GM21423 (cell line): ENCODE results near the gene PLCB1.
A peak's percentile ranks its signal among the peaks of the same experiment; 100 is the strongest.

ENCODE experiments used
- ATAC-seq: cut with Tn5 transposase; IDR thresholded peaks from one replicate; pipeline ENCODE4 v1.9.1; 2021; ENCODE audit warnings: mild to moderate bottlenecking, moderate library complexity; ENCODE audit not compliant: unreplicated experiment

The PLCB1 gene

DNA sequence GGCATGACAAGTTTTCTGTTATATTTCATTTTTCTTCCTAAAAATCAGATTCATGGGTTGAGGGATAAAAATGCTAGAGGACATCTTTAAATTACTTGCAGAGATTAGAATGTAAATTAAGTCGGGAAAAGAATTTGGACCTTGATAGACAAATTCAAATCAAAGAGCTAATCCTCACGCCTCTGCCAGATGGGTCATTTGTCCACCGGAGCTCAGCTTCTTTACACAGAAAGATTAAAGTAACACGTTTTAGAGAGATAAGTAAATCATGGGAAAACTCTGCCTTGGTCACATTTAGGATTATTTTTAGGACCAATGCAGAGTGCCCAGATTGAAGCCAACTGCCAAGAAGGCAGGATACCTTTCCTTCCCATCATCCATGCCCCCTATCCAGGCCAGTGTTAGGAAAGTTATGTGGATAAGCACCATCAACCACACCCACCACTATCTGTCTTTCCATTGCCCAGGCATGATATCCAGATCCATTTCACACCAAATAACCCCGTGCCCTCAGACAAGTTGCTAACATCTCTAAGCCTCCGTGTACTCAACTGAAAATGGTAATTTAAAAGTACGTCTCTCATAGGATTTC is 539.4 kb downstream of the PLCB1 start:
- no peak for ATAC-seq

DNA sequence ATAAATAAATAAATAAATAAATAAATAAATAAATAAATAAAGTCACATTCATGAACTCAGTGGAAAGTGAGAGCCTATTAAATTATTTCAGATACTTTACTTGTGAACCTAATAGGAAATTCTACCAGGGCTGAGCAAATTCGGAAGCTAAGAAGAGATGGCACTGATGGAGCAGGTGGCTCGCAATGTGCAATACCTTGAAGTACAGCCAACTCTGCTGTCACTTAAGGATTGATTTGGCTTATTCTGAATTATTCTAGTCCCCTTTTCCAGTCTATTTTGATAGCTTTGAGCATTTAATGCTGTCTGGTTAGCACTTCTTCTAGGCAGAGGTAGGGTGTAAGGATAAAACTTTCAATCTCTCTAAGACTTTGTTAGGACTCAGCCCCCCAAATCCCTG is 541.0 kb downstream of the PLCB1 start:
- ATAC-seq, result no peak

DNA sequence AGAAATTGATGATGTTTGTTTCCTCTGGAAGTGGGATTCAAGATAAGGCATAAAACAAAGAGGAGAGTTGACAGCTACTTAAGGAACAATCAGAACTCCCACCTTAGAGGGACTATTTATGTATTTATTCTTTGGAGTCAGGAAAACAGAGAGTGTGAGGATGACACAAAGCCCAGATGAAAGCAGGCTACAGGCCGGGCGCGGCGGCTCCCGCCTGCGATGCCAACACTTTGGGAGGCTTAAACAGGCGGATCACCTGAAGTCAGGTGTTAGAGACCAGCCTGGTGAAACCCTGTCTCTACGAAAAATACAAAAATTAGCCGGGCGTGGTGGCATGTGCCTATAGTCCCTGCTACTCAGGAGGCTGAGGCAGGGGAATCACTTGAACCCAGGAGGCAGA is 543.8 kb downstream of the PLCB1 start:
- ATAC-seq, result no peak

DNA sequence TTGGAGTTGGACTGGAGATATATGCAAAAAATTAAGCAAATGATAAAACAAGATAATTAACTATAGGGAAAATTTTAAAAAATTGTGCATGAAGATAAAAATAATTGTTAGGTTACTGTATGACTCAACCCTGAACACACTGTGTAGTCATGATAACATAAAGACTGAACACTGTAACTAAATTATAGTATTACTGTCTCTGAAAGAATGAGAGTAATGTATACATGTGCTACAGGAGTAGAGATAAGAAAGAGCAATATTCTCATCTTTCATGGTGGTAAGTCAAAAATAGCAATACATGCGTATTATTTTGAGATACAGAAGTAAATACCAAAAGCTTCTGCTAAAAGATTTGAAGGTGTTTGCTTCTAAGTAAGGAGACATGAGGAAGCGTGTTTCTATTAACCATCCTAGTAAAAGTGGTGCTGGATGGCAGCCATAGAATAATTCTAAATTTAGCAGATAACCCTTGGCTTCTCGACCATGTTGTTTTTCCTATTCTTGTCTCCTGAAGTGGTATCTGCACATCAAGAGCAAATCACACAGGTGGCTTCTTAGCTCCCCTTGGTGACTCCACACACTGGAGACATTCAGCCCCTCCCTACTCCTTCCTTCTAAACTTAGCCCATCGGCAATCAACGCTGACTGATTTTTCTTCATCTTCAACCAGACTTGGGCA is 546.2 kb downstream of the PLCB1 start:
- no peak for ATAC-seq

DNA sequence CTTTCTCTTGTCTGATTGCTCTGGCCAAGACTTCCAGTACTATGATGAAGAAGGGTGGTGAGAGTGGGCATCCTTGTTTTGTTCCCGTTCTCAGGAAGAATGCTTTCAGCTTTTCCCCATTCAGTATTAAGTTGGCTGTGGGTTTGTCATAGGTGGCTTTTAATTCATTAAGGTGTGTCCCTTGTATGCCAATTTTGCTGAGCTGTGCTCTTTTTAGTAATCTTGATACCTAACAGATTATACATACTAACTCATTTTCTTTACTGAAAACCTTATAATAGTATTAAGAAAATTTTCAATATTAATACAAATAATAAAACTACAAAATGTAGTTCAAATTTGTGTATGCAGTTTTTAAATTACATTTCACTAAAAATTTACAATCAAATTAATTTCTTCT is 557.3 kb downstream of the PLCB1 start:
- no peak for ATAC-seq

DNA sequence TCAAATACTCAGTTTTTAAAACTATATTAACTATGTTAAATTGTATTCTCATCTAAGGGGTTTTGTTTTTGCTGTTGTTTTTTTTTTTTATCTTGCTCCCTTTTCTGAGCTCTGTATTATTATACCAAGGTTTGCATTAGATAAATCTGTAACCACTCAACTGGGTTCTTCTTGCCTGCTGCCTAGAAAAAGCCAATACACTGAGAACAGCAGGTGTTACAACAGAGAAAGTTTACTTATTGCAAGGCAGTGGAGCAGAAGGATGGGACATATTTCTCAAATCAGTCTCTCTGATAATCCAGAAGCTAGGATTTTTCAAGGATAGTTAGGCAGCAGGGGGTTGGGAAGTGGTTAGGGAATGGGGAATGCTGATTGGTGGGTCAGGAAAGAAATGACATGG is 558.0 kb downstream of the PLCB1 start:
- no peak for ATAC-seq

DNA sequence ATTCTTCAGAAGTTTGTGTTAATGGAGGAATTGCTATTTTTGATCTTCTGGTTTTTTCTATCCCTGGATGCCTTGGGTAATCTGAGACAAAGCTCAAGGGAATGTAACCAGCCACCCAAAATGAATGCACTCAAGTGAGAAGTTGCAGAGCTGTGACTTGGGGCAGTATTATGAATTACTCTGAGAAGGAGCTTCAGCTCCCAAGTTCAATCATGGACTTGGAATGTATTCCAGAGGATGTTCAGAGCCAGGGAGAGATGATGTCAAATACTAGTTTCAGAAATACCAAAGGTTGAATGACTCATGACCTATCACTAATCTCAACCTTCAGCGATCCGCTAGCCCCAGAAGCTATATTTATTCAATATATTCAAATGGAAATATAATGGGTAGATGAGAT is 561.6 kb downstream of the PLCB1 start:
- ATAC-seq, result no peak

DNA sequence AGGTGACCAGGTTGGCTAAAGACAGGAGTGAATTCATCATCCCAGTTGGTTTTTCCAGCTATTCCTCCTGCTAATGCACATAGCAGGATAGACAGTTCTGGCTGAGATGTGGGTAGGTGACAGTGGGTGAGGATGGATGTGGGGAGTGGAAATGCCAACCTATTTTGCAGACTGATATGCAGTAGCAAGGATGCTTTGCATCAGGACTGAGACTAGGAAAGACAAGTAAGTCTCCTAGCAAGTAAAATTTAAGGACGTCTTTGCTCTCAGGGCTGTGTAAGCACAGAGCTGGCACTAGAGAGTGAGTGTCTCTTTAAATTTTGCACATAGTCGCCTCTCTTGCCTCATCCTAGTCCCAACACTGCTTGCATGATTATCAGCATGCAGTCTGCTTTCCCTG is 568.7 kb downstream of the PLCB1 start:
- no peak for ATAC-seq

DNA sequence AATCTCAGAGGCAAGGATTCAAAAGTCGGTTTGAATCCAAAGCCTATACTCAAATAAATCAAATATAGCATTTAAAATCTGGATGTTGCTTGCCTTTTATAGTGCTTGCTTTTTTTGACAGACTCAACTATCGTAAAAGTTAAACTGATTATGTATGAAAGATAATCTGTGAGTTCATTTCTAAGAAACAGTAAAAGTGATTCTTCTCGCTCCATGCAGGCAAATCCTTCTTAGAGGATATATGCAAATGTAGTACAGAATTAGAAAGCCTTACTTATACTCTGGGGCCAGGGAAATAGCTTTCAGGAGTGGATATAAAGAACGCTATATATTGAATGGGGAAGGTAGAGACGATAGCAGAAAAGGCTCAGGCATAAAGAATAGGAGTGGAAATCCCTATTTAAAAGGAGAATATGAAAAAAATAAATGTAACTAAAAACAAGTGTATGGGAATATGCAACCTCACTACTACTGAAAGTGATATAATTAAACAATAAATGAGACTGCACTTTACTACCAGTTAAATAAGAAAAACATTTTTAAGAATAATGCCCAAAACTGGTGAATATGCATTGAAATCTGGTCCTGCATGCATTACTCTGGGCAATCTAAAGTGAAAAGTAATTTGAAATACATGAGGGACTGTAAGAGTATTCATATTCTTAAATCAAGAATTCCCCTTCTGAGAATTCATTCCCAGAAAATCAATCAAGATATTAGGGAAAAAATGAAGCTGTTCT is 575.1 kb downstream of the PLCB1 start:
- no peak for ATAC-seq

DNA sequence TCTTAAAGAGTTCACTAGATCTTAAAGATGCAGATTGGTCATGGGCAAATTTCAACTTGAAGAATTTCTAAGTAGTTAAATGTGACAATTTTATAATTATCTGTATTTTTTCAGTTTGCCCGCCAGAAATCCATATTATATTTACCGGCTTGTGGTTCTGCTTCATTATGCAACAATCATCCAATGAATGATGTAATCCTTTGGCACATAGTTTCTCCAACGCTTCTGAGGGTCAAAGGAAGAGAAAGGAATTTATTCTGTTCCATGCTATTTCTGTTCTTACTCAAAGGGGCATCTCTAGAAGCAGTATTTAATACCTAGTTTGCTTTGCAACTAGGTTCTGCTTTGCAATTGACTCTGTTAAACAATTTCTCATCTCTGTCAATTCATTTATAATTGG is 577.6 kb downstream of the PLCB1 start:
- no peak for ATAC-seq

DNA sequence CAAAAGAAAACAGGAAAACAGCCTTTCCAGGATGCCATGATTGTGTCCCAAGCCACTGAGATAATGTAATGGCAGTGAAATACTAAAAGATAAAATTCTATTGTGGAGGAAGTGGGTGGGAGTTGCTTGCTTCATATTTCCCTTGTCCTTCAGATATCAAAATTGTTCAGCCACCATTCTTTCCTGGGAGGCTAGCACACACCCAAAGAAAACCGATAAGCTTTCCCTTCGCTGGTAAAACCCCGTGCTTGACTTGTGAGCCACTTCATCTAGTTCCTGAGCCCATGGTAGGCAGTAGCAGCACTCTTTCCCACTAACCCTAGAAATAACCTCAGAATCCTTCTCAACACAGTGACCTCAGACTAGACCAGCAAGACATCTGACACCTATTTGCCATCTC is 579.4 kb downstream of the PLCB1 start:
- no peak for ATAC-seq

DNA sequence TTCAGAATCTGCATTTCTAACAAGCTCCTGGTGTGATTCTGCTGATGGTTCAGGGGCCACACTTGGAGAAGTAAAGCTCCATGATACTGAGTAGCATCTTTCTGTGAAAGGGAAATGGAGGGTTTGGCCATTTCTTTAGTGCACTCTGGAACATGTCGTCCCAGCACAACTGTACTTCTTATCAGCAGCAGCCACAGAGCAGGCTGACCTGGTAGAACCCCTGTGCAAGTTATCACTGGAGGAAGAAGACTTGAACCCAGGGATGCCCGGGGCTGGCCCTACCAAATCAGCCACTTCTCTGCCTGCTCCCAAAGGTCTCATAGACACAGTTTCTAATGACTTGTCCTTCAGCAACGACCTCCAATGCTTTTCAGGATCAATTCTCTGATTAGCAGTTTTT is 582.1 kb downstream of the PLCB1 start:
- ATAC-seq, result no peak

DNA sequence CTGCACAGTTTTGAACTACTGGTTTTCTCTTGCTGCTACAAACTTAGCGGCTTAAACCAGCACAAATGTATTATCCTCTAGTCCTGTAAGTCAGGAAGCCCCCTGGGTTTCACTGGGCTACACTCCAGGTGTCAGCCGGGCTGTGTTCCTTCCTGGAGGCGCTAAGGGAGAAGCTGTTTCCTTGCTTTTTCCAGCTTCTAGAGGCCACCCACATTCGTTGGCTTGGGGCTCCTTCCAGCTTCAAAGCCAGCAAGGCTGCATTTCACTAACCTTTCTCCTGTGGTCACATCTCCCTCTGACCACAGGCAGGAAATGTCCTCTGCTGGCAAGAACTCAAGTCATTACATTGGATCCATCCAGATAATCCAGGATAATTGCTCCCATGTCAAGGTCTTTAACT is 586.2 kb downstream of the PLCB1 start:
- ATAC-seq, result no peak

DNA sequence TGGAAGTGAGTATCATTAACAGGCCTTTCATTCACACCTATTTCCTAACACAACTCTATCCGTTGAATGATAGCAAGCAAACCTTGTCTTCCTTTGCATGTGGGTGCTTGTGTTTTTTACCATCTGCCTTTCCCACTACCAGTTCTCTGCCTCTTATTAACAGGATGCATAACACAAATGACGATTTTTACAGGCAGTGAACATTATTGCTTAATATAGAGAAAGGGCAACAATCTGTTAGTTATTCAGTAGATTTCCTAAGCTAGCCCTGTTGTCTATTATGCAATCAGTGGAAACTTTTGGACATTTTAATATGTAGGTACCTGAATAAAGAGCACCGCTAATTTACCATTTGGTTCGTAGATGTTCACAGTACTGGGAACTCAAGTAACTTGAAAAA is 588.0 kb downstream of the PLCB1 start:
- ATAC-seq, result no peak

DNA sequence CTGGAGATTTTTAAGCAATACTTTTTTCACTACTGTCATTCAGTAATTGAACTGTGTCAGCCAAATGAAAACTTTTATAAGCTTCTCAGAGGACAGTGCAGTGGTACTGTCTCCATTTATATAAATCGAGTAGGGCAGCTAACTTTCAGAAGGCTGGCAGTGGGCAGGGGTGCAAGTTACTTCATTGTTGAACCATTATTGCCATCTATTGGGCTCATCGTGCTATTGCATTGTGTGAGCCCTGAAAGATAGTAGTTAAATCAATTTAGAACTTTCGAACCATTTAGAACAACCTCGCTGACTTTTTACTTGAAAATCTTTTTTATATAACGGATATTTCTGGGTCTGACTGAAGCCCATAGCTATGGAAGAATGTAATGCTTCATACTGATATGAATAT is 589.0 kb downstream of the PLCB1 start:
- ATAC-seq, result peak; percentile 56

DNA sequence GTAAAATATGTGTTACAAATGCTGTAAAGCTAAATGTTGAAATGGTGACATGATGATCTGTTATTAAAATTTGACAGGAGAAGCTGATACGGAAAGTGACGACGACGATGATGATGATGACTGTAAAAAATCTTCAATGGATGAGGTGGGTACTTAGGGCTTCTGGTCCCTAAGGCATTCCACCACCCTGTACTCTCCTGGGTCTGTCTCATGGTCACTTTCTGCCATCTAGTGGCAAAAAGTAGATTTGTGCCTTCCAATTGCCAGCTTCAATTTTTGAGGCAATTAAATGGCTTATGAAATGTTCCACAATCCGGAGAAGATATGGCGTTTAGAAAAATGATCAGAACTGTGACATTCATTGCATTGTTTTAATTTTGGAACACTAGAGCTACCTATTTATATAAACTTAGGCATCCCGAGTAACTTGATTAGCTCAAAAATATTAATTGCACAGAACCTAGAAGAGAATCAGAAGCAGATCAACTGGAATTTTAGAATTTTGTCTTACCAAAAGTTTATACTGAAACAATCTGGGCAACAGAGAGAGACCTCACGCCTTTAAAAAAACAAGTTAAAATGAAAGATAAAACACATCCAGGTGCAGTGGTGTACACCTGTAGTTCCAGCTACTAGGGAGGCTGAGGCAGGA is 590.3 kb downstream of the PLCB1 start:
- peak; percentile 65 for ATAC-seq

DNA sequence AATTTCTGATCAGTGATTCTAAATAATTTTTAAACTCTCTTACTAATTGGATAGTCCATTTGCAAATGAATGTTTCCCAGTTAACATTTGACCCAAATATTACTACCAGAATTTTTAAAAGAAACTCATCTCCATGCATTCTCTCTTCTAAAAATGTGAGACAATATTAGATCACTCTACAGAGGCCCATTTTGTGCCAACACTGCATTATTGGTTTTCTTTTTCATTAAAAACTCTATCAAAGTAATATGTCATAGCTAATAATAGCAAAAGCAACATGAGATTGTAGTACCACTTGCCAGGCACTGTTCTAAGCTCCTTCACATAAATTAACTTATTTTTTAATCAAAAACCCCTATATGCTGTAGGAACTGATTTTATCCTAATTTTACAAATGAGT is 591.2 kb downstream of the PLCB1 start:
- ATAC-seq, result no peak

DNA sequence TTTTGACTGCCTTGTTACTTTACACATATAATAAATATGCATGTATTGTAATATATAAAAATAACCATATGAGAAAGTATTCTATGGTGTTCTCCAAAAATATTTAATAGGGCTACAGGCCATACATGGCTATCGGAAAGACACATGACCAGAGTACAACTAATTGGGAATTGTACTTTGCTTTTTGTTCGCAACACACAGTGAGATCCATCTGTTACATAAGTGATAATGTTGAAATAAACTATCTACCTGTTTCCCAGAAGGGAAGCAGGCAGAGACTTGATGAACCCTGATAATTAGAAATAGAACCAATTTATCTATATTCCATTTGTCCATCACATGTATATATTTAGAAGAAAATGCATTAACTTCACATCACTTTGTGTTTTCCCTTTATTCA is 592.8 kb downstream of the PLCB1 start:
- ATAC-seq, result no peak

DNA sequence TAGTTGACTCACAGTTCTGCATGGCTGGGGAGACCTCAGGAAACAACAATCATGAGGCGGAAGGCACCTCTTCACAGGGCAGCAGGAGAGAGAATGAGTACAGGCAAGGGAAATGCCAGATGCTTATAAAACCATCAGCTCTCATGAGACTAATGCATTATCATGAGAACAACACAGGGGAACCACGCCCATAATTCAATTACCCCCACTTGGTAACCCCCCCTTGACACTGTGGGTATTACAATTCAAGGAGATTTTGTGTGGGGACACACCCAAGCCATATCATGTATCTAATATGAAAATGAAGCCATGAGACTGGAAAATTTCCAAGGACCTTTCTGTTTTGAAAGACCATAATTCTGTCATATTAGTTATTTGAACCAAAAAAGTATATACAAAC is 594.4 kb downstream of the PLCB1 start:
- no peak for ATAC-seq

DNA sequence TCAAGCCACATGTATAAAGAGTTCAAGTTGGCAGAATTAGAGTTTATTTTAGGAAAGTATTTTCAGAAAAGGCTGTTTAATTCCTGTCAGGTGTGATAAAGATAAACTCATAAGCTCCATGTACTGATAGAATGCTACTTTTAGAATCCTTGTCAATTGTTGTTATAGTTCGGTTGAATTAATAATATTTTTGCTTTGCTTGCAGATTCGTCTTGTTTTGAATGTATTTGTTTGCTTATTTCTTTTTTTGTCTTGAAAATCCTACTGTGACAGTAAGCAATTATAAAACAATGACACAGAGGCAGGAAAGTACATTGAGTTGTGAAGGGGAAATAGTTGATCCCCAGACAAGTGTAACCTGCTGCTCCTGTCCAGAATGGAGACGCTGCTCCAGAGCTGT is 602.9 kb downstream of the PLCB1 start:
- no peak for ATAC-seq

DNA sequence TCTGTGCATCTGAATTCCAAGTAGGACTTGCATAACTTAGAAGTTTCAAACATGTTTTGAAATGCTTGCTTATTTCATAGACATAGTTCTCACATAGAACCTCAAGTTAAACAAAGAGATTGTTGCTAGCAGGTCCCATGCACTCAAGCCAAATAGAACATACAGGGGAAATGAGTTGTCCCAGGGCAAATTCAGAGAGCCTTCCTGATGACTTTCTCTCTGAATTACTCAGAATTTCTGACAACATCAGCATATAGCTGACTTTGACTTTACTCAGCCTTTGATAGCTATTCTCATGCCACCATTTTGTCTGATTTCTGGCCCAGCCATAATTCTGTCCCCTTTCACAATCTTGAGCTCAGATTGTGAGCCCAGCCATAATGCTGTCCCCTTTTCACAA is 603.6 kb downstream of the PLCB1 start:
- ATAC-seq, result no peak

DNA sequence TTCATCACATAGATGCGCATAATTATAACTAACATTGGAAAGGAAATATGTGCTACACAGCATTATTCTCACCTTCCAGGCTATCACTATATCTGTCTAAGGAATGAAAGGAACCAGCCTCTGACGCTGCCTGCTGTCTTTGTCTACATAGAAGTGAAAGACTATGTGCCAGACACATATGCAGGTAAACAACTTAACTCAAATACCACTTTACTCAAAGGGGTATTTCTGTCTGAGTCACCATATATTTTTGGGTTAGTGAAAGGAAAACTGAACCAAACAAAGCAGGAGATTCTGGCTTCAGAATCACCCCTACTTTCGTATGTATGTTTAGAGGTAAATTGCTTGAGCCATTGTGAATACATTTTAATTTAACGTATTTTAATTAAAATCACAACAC is 608.2 kb downstream of the PLCB1 start:
- ATAC-seq, result peak; percentile 85
